Tibial artery (tissue), 4 donors: Measurements from ENCODE around the gene CCDC9B.

Source experiments
- DNase-seq, 2 donors: peaks; one replicate each; pipeline ENCODE4 v3.0.0-alpha.2; 2019
- H3K27ac ChIP-seq, 2 donors: fragments of 200-600 bp; sonication (generic) in 1 of 2; 1 replicate in 1 of 2; 2 replicates in 1 of 2; pipeline ENCODE4 v1.5.1; 2018 to 2019; ENCODE audit warnings: mild to moderate bottlenecking in 1 of 2
- H3K27me3 ChIP-seq, 2 donors: fragments of 200-600 bp; sonication (generic) in 1 of 2; one replicate each; pipeline versions ENCODE4 v1.5.1 to v1.6.0; 2016 to 2019
- H3K36me3 ChIP-seq, 3 donors: fragments of 200-600 bp; sonication (generic) in 2 of 3; one replicate each; pipeline ENCODE4 v1.5.1; 2016 to 2019; ENCODE audit warnings: mild to moderate bottlenecking in 2 of 3
- H3K4me1 ChIP-seq, 4 donors: fragments of 200-600 bp; sonication (generic) in 2 of 4; 1 replicate in 3 of 4; 2 replicates in 1 of 4; pipeline ENCODE4 v1.5.1; 2016 to 2019
- H3K4me3 ChIP-seq, 2 donors: fragments of 200-600 bp; sonication (generic) in 1 of 2; 1 replicate in 1 of 2; 2 replicates in 1 of 2; pipeline ENCODE4 v1.5.1; 2018 to 2019; ENCODE audit warnings: mild to moderate bottlenecking in 2 of 2
- H3K9me3 ChIP-seq, 3 donors: fragments of 200-600 bp; sonication (generic) in 1 of 3; one replicate each; pipeline ENCODE4 v1.5.1; 2016 to 2019
- intact Hi-C: fragments of 100-400 bp; cut with DNase I; formaldehyde crosslinking; loops from one replicate; pipeline ENCODE4 v1.15.0; 2023; ENCODE audit warnings: low total_unique reads
- TF ChIP-seq, protein P1 (sequence below), 2 experiments: fragments of 200-600 bp in 1 of 2; fragments of 450-650 bp in 1 of 2; IDR thresholded peaks; one replicate each; pipeline ENCODE4 v1.5.1; 2017 to 2019; ENCODE audit warnings: antibody characterized with exemption in 2 of 2, mild to moderate bottlenecking in 1 of 2, moderate library complexity in 1 of 2

CCDC9B gene

GRCh38 chr15:40352281-40352901, 11.7 kb upstream of the CCDC9B start:
- TF ChIP-seq, protein P1, sequence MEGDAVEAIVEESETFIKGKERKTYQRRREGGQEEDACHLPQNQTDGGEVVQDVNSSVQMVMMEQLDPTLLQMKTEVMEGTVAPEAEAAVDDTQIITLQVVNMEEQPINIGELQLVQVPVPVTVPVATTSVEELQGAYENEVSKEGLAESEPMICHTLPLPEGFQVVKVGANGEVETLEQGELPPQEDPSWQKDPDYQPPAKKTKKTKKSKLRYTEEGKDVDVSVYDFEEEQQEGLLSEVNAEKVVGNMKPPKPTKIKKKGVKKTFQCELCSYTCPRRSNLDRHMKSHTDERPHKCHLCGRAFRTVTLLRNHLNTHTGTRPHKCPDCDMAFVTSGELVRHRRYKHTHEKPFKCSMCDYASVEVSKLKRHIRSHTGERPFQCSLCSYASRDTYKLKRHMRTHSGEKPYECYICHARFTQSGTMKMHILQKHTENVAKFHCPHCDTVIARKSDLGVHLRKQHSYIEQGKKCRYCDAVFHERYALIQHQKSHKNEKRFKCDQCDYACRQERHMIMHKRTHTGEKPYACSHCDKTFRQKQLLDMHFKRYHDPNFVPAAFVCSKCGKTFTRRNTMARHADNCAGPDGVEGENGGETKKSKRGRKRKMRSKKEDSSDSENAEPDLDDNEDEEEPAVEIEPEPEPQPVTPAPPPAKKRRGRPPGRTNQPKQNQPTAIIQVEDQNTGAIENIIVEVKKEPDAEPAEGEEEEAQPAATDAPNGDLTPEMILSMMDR (IDR thresholded peaks at IDR 0.05) = no peak
- Histone ChIP-seq H3K9me3 (no peaks in the 10 kb centered on the region), H3K27ac (no peak overlapping the region), H3K27me3 (no peaks in the 10 kb centered on the region), H3K4me3 (no peak overlapping the region), H3K36me3 (no peaks in the 10 kb centered on the region), H3K4me1 (peaks cover 0 to 15% (median 5%) of the 10 kb centered on the region in 4 donors)
- DNase-seq = no peak
- intact Hi-C loops = loop anchor here (5.0 kb wide), 1 partner anchor 135 kb away; no protein-coding TSS in a partner anchor

DNA sequence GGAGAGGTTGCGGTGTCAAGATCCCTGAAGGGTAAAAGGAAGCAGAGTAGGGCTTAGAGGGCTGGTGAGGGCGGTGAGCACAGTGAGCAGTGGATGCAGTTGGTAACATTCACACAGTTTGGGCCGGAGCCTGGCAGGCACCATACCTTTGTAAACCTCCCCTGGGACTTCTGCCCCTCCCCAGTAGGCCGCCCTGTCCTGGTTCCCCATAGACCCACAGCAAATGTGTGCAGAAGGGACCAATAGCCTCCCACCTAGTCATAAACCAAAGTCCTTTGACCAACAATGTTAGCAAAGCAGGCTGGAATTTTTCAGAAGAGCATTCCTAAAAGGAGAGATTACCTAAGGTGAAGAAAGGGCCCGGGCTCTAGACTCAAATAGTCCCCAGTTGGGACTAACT, 8.4 kb upstream of the CCDC9B start:
- Histone ChIP-seq H3K4me1 (peaks cover 0 to 18% (median 11%) of the 10 kb centered on the region in 4 donors), H3K36me3 (no peaks in the 10 kb centered on the region), H3K27ac (no peak overlapping the region), H3K27me3 (no peaks in the 10 kb centered on the region), H3K4me3 (no peak overlapping the region), H3K9me3 (no peaks in the 10 kb centered on the region)
- intact Hi-C loops = no loop called here
- DNase-seq = no peak
- TF ChIP-seq, protein P1 (IDR thresholded peaks at IDR 0.05) = no peak

- Histone ChIP-seq H3K36me3 (no peaks in the 10 kb centered on the region), H3K27me3 (no peaks in the 10 kb centered on the region), H3K9me3 (no peaks in the 10 kb centered on the region), H3K27ac (no peak overlapping the region), H3K4me1 (peaks cover 0 to 18% (median 16%) of the 10 kb centered on the region in 4 donors), H3K4me3 (no peak overlapping the region)
- intact Hi-C loops = no loop called here
- TF ChIP-seq, protein P1 (IDR thresholded peaks at IDR 0.05) = no peak
- no peak for DNase-seq
Measured at GRCh38 chr15:40348474-40348870, 7.7 kb upstream of the CCDC9B start.

DNA sequence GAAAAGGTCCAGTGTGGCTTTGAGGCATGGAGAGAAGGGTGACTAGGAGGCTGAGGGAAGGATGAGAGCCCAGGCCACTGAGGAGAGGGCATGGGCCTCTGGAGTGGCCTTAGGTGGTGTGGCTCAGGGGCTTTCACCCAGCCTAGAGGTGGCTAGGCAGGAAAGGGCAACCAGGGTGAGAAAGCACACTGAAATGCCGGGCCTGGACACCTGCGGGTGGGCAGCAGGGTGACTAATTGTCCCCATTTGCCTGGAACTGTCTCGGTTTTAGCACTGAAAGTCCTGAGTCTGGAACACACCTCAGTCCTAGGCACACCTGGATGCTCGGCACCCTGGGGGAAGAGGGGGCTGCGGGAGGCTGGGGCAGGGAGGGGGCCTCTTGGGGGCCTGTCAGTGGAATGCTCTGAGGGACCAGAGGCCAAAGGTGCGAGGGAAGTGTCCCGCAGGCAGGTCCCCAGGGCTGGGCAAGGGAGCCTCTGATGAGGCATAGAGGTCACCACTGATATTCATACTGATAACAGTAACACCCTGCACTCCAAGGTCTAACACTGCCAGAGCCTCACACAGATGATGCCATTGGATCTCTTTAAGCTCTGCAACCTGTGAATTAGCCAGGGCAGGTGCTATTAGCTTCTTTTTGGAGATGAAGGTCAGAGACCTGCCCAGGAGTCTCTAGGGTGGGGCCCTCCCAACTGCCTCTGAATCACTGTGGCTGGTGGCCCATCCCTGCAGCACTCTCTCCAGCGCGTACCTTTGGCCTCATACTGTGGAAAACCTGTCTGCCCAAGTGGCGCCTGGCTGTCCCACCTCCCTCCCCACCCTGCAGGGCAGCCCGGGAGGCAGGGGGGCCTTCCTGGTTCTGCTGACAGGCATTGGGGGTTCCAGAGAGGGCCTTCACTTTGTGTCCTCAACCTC, 7.1 kb upstream of the CCDC9B start:
- H3K4me1 ChIP-seq = peaks cover 0 to 24% (median 23%) of the 10 kb centered on the region in 4 donors
- no peak overlapping the region for H3K27ac ChIP-seq
- no peaks in the 10 kb centered on the region for H3K36me3 ChIP-seq
- intact Hi-C loops = no loop called here
- no peak overlapping the region for H3K4me3 ChIP-seq
- TF ChIP-seq, protein P1 (IDR thresholded peaks at IDR 0.05) = no peak
- DNase-seq = no peak
- H3K9me3 ChIP-seq = no peaks in the 10 kb centered on the region
- no peaks in the 10 kb centered on the region for H3K27me3 ChIP-seq

DNA sequence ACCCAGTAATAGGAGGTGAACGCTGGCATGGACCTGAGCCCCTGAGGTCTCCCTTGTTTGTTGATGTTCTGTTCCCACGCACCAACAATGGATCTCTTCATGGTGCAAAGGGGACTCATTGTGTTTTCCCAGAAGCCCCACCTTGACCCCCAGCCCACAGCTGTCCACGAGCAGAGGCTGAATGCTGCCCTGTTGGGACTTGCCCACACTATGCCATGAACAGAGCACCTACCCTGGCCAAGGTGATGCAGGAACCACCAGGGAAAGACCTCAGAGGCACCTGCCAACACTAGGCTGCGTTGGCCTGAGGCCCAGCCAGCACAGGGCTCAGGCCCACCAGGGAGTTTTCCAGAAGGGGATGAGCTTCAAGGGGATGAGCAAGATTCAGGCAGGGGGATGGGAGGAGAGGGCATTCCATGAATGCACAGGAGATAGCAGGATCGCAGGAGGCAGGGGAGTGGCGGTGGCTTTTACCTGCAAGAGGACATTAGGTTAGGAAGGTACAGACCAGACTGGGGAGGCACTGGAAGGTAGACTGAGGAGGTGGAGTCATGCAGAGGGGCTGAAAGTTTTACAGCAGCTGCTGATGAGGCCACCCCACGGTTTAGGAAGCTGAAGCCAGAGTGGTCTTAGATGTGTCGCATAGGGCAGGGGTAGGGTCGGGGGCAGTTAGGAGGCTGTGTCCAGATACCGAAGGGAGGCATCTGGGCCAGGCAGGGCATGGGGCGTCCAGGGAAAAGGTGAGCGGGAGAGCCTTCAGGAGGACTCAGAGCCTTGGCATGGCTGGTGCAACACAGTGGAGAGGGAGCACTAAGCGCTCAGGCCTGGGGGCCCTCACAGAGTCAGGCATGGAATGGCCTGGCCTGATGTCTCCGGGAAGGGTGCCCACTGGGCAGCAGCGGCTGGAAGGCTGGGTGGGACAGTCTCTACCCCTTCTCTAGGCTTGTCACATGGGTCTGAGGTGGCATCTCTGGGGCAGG, 6.1 kb upstream of the CCDC9B start:
- no peak overlapping the region for H3K4me3 ChIP-seq
- TF ChIP-seq, protein P1 (IDR thresholded peaks at IDR 0.05) = no peak
- intact Hi-C loops = no loop called here
- H3K27ac ChIP-seq = no peak overlapping the region
- H3K36me3 ChIP-seq = no peaks in the 10 kb centered on the region
- H3K9me3 ChIP-seq = no peaks in the 10 kb centered on the region
- no peaks in the 10 kb centered on the region for H3K27me3 ChIP-seq
- DNase-seq = no peak
- H3K4me1 ChIP-seq = peaks cover 0 to 33% (median 31%) of the 10 kb centered on the region in 4 donors
